ENCODE measurements around the gene NUDT4. TPM values are rescaled to one million over a fixed set of nuclear protein-coding genes. Genes with fewer than 3 reads are reported as not detected.

NUDT4 gene
- total and polyA plus RNA-seq, 9 of the 15 experiments (the other 6 are each of a cell fraction or from before 2014, with no cell fraction given), result 38.1 to 164 (median 99.2) TPM

GRCh38 chr12:93380480-93381121 is 2.9 kb downstream of the NUDT4 start:
- no peak for DNase-seq (ENCODE audit: extremely low read depth in 1 of 4, low spot score in 3 of 4)
- H3K27me3 ChIP-seq (ENCODE audit: control insufficient read depth in 2 of 2, insufficient read depth in 2 of 2, low read length in 2 of 2), result no peaks in the 10 kb centered on the region
- no TSS peak for BruUV-seq (replicated peaks)
- peaks cover 64% of the 10 kb centered on the region for H4K20me1 ChIP-seq (replicated peaks; ENCODE audit: control insufficient read depth, insufficient read depth, low read length)
- ATAC-seq, result no peak
- in situ Hi-C loops (cut with MboI) (no loop called here), intact Hi-C loops (cut with micrococcal nuclease) (loop anchor here (5.0 kb wide), 2 partner anchors 138 to 203 kb away; no protein-coding TSS in a partner anchor)
- H3K4me2 ChIP-seq (ENCODE audit: insufficient read depth, low read length), result peak overlapping the region; percentile 99
- 6% methylated on average over 2 of the region's 2 CpGs for WGBS (ENCODE audit: insufficient coverage, low coverage, missing lambda C conversion rate)
- peak overlapping the region in 1 of 2 experiments; percentile 92; a peak in 3 of 4 replicates for H3K9ac ChIP-seq (ENCODE audit: insufficient read depth in 1 of 2, low read depth in 2 of 2, low read length in 2 of 2)
- H3K27ac ChIP-seq (ENCODE audit: extremely low read depth, low read depth, low read length), result peak overlapping the region; percentile 88
- POLR2A ChIA-PET, result interaction anchor here (0.9 to 1.9 kb wide), 14 partner anchors 9 to 451 kb away, joined by 3 to 7 read pairs (median 3); no protein-coding TSS in a partner anchor
- H3K9me3 ChIP-seq (replicated peaks; ENCODE audit: control insufficient read depth, insufficient read depth, low read depth, low read length), result no peaks in the 10 kb centered on the region
- CTCF ChIA-PET (ENCODE audit: low intra/inter-chr PET ratio), result interaction anchor here (1.3 to 1.7 kb wide), 2 partner anchors 355 to 394 kb away, joined by 4 read pairs; no protein-coding TSS in a partner anchor
- peaks cover 51% of the 10 kb centered on the region for H3K36me3 ChIP-seq (ENCODE audit: control insufficient read depth, insufficient read depth, low read length)
- no peak for FAIRE-seq
- H3K79me2 ChIP-seq (ENCODE audit: control insufficient read depth, insufficient read depth, low read length), result peaks cover 98% of the 10 kb centered on the region
- peak overlapping the region; percentile 97 for H3K4me3 ChIP-seq
- H2AFZ ChIP-seq (ENCODE audit: low read depth, low read length), result no peak overlapping the region
- H3K9me1 ChIP-seq (ENCODE audit: control insufficient read depth, insufficient read depth, low read length), result no peaks in the 10 kb centered on the region
- peaks cover 14 to 18% of the 10 kb centered on the region in 2 experiments; a peak in 4 of 5 replicates for H3K4me1 ChIP-seq (replicated peaks in 1 of 2; ENCODE audit: control insufficient read depth in 2 of 2, insufficient read depth in 2 of 2, low read length in 2 of 2)
- TF ChIP-seq, protein P1, sequence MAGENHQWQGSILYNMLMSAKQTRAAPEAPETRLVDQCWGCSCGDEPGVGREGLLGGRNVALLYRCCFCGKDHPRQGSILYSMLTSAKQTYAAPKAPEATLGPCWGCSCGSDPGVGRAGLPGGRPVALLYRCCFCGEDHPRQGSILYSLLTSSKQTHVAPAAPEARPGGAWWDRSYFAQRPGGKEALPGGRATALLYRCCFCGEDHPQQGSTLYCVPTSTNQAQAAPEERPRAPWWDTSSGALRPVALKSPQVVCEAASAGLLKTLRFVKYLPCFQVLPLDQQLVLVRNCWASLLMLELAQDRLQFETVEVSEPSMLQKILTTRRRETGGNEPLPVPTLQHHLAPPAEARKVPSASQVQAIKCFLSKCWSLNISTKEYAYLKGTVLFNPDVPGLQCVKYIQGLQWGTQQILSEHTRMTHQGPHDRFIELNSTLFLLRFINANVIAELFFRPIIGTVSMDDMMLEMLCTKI (IDR thresholded peaks at IDR 0.05; ENCODE audit: partially characterized antibody), result no peak
- TF ChIP-seq ZNF76 (CRISPR knock-in tag; IDR thresholded peaks at IDR 0.05; ENCODE audit: borderline replicate concordance) (no peak), LCOR (CRISPR knock-in tag; IDR thresholded peaks at IDR 0.05) (no peak), GATAD2A (IDR thresholded peaks at IDR 0.05) (no peak), ZNF740 (CRISPR knock-in tag; IDR thresholded peaks at IDR 0.05) (no peak), ZNF740 (tag; IDR thresholded peaks at IDR 0.05) (no peak), TAF15 (IDR thresholded peaks at IDR 0.05; ENCODE audit: low read depth, low read length) (no peak), BRD4 (IDR thresholded peaks at IDR 0.05) (no peak), FOSL1 (tag; conservative IDR thresholded peaks at IDR 0.05) (peak; percentile 90), ZNF232 (CRISPR knock-in tag; IDR thresholded peaks at IDR 0.05) (no peak), FOXK1 (CRISPR knock-in tag; IDR thresholded peaks at IDR 0.05; ENCODE audit: borderline replicate concordance) (no peak), ELF1 (tag; IDR thresholded peaks at IDR 0.05) (no peak), BRCA1 (IDR thresholded peaks at IDR 0.05) (no peak), BRCA1 (CRISPR knock-in tag; IDR thresholded peaks at IDR 0.05) (no peak), JUND (IDR thresholded peaks at IDR 0.05; ENCODE audit: borderline replicate concordance, low read depth, low read length) (peak; percentile 92), JUND (tag; IDR thresholded peaks at IDR 0.05; ENCODE audit: borderline replicate concordance, low read depth, low read length) (peak; percentile 90), HDAC3 (IDR thresholded peaks at IDR 0.05; ENCODE audit: borderline replicate concordance, partially characterized antibody) (no peak)
- TF ChIP-seq, protein P2, sequence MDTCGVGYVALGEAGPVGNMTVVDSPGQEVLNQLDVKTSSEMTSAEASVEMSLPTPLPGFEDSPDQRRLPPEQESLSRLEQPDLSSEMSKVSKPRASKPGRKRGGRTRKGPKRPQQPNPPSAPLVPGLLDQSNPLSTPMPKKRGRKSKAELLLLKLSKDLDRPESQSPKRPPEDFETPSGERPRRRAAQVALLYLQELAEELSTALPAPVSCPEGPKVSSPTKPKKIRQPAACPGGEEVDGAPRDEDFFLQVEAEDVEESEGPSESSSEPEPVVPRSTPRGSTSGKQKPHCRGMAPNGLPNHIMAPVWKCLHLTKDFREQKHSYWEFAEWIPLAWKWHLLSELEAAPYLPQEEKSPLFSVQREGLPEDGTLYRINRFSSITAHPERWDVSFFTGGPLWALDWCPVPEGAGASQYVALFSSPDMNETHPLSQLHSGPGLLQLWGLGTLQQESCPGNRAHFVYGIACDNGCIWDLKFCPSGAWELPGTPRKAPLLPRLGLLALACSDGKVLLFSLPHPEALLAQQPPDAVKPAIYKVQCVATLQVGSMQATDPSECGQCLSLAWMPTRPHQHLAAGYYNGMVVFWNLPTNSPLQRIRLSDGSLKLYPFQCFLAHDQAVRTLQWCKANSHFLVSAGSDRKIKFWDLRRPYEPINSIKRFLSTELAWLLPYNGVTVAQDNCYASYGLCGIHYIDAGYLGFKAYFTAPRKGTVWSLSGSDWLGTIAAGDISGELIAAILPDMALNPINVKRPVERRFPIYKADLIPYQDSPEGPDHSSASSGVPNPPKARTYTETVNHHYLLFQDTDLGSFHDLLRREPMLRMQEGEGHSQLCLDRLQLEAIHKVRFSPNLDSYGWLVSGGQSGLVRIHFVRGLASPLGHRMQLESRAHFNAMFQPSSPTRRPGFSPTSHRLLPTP (IDR thresholded peaks at IDR 0.05; ENCODE audit: borderline replicate concordance, extremely low read depth, insufficient read length), result no peak
